GM23248 (cell line): Measurements from ENCODE around the gene CCDC69.
"Not testable (repeated sequence)": the region's sequence is repeated elsewhere in the genome, so short reads cannot be mapped to it uniquely, and the experiment has no call there.

Experiments used
- EZH2 ChIP-seq: fragments of 200-600 bp; sonication (generic); IDR thresholded peaks from 2 replicates; pipeline ENCODE4 v1.6.1; 2018; ENCODE audit warnings: antibody characterized with exemption, mild to moderate bottlenecking; ENCODE audit not compliant: insufficient read depth, poor library complexity, severe bottlenecking
- EZH2phosphoT487 ChIP-seq: fragments of 200-600 bp; sonication (generic); IDR thresholded peaks from 2 replicates; pipeline ENCODE4 v1.6.1; 2018; ENCODE audit warnings: antibody characterized with exemption, moderate library complexity, mild to moderate bottlenecking, low read depth; ENCODE audit not compliant: insufficient read depth

GRCh38 chr5:151235239-151235571 is 11.3 kb upstream of the CCDC69 start:
- TF ChIP-seq EZH2, EZH2phosphoT487: not testable (repeated sequence)
